Colon (tissue), 2 donors: Measurements from ENCODE around the gene FZD1.

Source experiments
- FAIRE-seq: peaks from 2 replicates; lab custom pipeline; 2012; peaks lifted over from hg19 to GRCh38; lab: Jason Lieb, UNC
- donor health status: control.
- donor health status: control.

FZD1 gene

DNA sequence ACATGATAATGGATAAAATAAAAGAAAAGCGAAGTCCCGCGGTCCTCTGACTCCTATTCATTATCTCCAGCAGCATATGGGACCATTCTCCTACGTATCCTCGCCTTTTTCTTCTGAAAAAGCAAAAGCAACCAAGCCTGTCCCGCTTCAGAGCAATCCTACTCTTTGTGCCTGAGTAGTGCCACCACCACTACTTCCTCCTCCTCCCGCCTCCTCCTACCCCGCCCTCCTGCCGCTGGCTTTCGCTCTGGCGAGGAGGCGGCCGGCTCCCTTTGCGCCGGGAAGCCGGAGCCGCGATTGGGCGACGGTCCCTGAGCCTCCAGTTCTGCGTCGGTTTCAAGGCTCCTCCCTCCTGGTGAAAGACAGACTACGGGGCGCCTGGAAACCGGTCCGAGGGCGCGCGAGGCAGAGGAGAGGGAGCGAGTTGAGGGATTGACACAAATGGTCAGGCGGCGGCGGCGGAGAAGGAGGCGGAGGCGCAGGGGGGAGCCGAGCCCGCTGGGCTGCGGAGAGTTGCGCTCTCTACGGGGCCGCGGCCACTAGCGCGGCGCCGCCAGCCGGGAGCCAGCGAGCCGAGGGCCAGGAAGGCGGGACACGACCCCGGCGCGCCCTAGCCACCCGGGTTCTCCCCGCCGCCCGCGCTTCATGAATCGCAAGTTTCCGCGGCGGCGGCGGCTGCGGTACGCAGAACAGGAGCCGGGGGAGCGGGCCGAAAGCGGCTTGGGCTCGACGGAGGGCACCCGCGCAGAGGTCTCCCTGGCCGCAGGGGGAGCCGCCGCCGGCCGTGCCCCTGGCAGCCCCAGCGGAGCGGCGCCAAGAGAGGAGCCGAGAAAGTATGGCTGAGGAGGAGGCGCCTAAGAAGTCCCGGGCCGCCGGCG is at the start of gene FZD1:
FZD1 (plus strand) TSS at position 388 of the 878 bp plus-strand sequence; CDS start at position 836, 448 bp downstream.
- FAIRE-seq = no peak

- no peak for FAIRE-seq
Measured at GRCh38 chr7:91226411-91226810, 37.8 kb upstream of the FZD1 start.

- FAIRE-seq = no peak
Measured at GRCh38 chr7:91228327-91228726, 35.9 kb upstream of the FZD1 start.

DNA sequence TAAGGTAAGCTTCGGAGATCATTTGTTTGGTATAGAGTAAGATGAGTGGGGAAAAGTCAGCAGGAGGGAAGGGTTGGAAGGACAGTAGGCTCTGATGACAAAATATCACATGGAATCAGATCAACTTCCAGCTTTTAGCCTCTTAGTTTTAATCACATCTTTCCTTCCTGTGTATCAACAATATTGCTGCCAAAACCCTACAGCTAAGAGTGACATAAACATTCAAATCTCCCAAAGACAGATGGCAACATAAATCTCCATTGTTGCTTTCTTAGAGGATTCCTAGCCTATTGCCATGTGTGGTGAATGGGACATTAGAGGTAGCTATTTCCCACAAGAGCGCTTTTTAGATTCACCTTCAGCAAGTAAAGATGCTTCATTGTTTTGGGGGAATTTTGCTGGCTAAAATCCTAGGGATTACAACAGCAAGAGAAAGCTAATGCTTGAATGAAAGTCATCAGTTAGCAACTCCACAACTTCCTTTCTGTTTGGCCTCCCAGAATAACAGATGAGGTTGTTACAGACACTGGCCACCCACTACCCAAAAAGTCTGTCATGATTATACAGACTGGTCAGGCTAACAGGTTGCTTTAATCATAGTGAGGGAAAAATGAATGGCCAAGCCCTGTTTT is 35.2 kb upstream of the FZD1 start:
- FAIRE-seq = no peak

DNA sequence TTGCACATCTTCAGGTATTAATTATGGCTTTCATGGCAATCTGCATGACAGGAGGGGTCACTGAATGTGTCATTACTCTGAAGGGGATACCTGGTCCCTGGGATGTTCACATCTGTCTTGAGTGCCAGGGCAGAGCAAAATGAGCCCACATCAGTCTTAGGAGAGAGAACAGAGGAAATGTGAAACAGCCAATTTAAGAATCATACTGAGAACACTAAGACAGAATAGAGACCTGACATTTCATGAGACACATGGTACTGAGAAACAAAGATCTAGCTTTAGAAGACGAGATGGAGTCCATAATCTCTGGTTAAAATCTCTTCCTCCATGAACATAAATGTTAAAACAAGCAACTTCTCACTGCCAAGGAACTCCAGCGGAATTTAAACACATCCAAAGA is 34.1 kb upstream of the FZD1 start:
- no peak for FAIRE-seq

DNA sequence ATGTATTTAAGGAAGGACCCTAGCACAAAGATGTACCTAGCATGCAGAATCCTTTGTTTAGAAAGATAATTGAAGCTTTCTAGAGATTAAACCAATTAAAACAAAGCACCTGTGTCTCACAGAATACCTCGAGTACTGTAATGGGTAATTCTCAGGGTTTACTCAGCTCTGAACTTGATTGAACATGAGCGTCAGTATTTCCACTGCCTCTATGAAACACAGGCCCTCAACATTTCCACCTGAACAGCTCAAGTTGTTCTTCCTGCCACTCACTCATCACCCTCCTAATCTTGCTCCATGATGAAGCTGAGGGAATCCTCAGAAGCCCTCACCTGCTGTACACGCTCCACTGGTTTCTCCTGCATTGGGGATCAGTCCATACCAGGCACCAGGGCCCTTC is 33.7 kb upstream of the FZD1 start:
- no peak for FAIRE-seq

- FAIRE-seq = no peak
Measured at GRCh38 chr7:91233212-91233611, 31.0 kb upstream of the FZD1 start.

GRCh38 chr7:91235211-91235832 is 28.9 kb upstream of the FZD1 start:
- no peak for FAIRE-seq

GRCh38 chr7:91239171-91239604 is 25.0 kb upstream of the FZD1 start:
- FAIRE-seq = no peak

DNA sequence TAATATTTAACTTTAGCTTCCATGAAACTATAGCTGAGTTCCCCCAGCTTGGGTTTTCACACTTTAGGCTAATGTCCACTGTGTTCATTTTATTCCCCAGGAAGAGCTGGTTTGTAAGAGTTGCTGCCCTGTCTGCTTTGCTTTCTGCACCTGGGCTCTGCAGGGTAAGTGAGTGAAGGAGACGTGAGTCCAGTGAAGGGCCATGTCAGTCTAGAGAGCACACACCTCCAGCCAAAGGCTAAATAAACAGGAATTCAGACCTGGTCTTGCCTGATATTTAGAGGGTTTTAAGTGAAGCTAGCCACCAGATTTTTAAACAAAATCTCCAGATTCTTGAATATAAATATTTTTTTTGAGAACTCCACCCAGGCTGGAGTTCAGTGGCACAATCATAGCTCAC is 24.5 kb upstream of the FZD1 start:
- no peak for FAIRE-seq

- no peak for FAIRE-seq
Measured at GRCh38 chr7:91240376-91240941, 23.8 kb upstream of the FZD1 start.

- no peak for FAIRE-seq
Measured at GRCh38 chr7:91242097-91242844, 22.0 kb upstream of the FZD1 start.

DNA sequence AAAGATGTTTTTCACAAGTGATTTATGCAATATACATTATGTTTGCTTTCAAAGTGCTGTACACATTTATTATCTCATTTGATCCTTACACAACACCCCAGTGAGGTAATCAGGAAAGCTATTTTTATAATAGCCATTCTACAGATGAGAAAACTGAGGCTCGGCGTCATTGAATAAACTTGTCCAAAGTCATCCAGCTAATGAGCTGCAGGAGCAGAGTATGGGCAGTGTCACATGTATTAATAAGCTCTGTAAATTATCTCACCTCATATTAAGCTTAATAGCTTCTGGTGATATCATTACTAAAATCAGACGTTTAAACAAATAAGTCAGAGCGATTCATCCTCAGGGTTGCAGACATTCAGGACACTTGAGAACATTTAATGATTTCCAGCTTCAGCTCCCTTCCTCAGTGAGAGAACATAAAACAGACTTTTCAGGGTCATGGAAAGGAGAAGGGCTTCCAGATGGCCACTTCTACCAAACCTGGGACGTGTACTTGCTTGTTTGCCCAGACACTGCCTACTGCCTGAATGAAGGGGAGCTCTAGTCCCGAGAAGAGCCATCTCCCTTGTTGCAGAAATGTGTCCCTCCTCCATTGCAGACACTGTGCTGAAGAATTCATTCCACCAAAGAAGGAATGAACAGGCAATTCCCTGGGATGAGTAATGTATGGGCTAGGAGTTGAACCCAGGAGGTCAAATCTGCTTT is 20.5 kb upstream of the FZD1 start:
- no peak for FAIRE-seq

DNA sequence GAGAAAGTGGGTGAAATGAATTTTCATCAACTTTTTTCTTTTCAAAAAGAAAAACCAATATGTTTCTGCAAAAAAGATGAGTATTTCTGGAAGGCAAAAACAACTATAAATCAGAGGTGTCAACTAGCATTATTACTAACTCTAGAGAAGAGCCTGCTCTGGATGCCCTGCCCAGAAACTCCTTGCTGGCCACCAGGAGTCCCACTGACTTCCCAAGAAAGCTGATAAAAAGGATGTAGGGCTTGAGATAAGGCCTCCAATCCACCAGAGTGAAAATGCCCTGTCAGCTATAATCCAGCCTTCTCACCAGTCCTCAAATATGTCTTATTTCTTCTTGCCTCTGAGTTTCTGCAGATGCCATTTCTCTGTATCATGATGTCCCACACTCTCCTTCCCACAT is 16.7 kb upstream of the FZD1 start:
- FAIRE-seq = no peak

GRCh38 chr7:91248996-91249395 is 15.2 kb upstream of the FZD1 start:
- no peak for FAIRE-seq

DNA sequence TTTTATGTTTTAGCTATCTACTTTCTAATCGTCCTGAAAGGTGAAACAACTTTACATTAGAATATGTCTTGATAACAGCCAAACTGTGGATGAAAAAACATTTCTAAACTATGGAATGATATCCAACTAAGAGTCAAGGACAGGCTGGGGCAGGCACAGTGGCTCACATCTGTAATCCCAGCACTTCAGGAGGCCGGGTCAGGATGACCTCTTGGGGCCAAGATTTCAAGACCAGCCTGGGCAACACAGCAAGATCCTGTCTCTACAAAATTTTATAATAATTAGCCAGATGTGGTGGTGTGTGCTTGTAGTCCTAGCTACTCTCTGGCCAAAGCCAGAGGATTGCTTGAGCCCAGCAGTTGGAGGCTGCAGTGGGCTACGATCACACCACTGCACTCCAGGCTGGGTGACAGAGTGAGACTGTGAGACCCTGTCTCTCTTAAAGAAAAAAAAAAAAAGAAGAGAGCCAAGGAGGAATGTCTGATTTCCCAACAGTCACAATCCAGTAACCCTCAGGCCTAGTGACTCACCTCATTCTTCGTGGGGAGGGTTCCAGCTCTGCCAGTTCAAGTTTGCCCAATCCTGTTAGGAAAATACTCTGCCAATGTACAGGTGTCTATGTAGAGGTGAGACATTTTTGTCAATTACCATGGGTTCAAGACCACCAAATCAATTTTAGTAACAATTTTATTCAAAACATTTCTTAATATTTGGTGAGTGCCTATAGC is 14.6 kb upstream of the FZD1 start:
- no peak for FAIRE-seq

- FAIRE-seq = no peak
Measured at GRCh38 chr7:91250706-91251105, 13.5 kb upstream of the FZD1 start.

DNA sequence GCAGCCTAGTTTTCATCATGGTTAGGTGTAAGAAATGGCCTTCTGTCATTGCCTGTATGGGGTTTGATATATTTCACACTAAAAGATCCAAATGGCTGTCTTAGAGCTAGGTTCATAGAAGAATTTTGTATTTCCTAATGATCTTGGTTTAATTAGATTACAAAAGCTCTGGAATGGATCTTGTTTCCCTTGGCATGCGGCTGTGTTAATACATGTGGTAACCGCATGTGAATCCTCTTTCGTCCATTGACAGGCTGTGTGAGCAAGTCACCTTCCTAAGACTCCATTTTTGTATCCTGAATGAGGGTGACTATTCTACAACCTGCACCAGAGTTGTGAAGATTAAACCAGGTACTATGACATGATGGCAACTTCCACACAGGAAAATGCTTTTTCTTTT is 12.4 kb upstream of the FZD1 start:
- no peak for FAIRE-seq

- no peak for FAIRE-seq
Measured at GRCh38 chr7:91263384-91264045, 718 bp upstream of the FZD1 start.
